Thoracic aorta (tissue), 2 donors: ENCODE measurements around the gene STK16. TPM values are rescaled to one million over a fixed set of nuclear protein-coding genes. Genes with fewer than 3 reads are reported as not detected.

Experiments used
- ATAC-seq: fragments of 150-250 bp; one replicate; pipeline ENCODE4 v1.8.0; 2017; ENCODE audit warnings: low read depth; ENCODE audit not compliant: insufficient number of reproducible peaks, low FRiP score
- DNase-seq: peaks from one replicate; pipeline ENCODE4 v3.0.0-alpha.2; 2020; ENCODE audit warnings: low spot score
- H3K27ac ChIP-seq, 2 donors: fragments of 200-600 bp; sonication (generic); 1 replicate in 1 of 2; 2 replicates in 1 of 2; pipeline ENCODE4 v1.5.1; 2016; ENCODE audit warnings: mild to moderate bottlenecking in 2 of 2, moderate library complexity in 2 of 2
- H3K27me3 ChIP-seq: fragments of 200-600 bp; sonication (generic); replicated peaks from 2 replicates; pipeline ENCODE4 v1.6.0; 2016; ENCODE audit warnings: mild to moderate bottlenecking; ENCODE audit not compliant: insufficient read depth
- H3K36me3 ChIP-seq: fragments of 200-600 bp; sonication (generic); one replicate; pipeline ENCODE4 v1.5.1; 2016
- H3K4me1 ChIP-seq, 2 donors: fragments of 200-600 bp; sonication (generic); 1 replicate in 1 of 2; 2 replicates in 1 of 2; pipeline versions ENCODE4 v1.5.1 to v1.6.0; 2016; ENCODE audit warnings: low read depth in 2 of 2, mild to moderate bottlenecking in 1 of 2; ENCODE audit not compliant: control insufficient read depth in 1 of 2
- H3K4me3 ChIP-seq: fragments of 200-600 bp; sonication (generic); 2 replicates; pipeline ENCODE4 v1.5.1; 2016; ENCODE audit warnings: mild to moderate bottlenecking
- H3K9me3 ChIP-seq: fragments of 200-600 bp; sonication (generic); 2 replicates; pipeline ENCODE4 v1.5.1; 2016
- total RNA-seq, 2 donors: library from RNA; depleted of rRNA; stranded (reverse); fragments of >200 nt; gene quantifications; one replicate each; pipeline versions ENCODE4 v1.1.0 to v1.2.3, GENCODE V29; 2016
- TF ChIP-seq, protein P1 (sequence below): fragments of 200-600 bp; sonication (generic); IDR thresholded peaks from one replicate; pipeline ENCODE4 v1.5.1; 2019; ENCODE audit warnings: antibody characterized with exemption

STK16 gene
- total RNA-seq, 2 donors from 2014 or later: 10.7 to 11.7 TPM

DNA sequence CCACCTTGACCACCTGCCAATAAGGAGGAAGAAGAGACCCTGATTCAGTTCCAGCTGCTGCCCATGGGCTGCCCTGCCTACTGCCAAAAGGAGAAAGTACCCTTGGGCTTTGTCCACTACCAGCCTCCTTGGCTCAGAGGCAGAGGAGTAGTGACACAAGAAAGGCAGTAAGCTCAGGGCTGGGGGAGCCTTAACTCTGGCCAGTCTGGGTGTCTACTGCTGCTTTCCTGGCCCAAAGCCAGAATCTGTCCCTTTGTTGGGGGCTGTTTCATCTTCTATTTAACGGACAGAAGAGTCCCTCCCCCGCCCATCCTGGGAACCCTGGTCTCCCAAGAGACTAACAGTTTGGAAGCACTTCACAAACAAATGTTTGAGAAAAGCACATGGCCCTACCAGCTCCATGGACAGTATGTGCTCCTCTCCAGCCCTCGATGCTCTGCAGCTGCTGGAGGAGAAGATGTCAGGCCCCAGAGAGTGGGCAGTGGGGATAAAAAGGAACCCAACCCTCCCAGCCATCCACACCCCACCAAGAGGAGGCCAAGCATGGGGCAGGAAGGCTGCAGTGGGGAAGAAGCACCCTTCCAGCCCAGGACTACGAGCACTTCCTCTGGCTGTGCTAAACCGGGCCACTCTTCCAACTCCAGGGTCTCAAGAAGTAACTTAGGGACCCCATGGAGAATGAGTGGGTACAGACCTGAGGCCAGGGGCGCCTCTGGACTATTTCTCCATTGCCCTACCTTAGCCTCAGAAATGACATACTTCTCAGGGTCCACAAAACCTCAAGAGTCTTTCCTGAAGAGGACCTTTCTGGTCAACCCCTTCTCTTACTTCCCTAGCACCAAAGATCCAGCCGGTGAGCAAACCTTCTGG is 17.0 kb upstream of the STK16 start:
- Histone ChIP-seq H3K27me3 (no peaks in the 10 kb centered on the region), H3K36me3 (peaks cover 38% of the 10 kb centered on the region), H3K4me1 (peaks cover 13 to 32% of the 10 kb centered on the region in 2 donors), H3K4me3 (peak overlapping the region; percentile 91), H3K9me3 (no peaks in the 10 kb centered on the region), H3K27ac (peak overlapping the region; percentile 93 to 96)
- TF ChIP-seq, protein P1, sequence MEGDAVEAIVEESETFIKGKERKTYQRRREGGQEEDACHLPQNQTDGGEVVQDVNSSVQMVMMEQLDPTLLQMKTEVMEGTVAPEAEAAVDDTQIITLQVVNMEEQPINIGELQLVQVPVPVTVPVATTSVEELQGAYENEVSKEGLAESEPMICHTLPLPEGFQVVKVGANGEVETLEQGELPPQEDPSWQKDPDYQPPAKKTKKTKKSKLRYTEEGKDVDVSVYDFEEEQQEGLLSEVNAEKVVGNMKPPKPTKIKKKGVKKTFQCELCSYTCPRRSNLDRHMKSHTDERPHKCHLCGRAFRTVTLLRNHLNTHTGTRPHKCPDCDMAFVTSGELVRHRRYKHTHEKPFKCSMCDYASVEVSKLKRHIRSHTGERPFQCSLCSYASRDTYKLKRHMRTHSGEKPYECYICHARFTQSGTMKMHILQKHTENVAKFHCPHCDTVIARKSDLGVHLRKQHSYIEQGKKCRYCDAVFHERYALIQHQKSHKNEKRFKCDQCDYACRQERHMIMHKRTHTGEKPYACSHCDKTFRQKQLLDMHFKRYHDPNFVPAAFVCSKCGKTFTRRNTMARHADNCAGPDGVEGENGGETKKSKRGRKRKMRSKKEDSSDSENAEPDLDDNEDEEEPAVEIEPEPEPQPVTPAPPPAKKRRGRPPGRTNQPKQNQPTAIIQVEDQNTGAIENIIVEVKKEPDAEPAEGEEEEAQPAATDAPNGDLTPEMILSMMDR: no peak
- ATAC-seq (no peak), DNase-seq (no peak)

DNA sequence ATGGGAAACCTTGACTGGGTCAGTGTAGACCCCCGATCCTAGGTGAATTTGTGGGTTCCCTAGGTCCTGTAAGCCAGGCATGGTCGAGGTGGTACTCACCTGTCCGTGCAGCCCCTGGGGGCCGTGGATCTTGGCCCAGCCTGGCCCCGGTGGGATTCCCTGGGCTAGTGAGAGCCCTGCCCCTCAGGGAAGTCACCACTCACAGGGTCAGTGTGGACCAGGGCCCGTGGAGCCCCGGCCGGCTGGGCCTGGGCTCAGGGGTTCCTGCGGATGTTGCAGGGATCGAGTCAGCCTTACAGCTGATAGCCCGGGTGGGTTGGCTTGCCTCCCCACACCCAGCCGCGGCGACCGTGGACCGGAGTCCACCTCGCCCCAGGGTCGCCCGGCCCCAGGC is 16.4 kb upstream of the STK16 start:
- peak overlapping the region; percentile 93 to 96 for H3K27ac ChIP-seq
- ATAC-seq (peak; percentile 4), DNase-seq (no peak)
- peak overlapping the region; percentile 91 for H3K4me3 ChIP-seq
- no peaks in the 10 kb centered on the region for H3K9me3 ChIP-seq
- no peaks in the 10 kb centered on the region for H3K27me3 ChIP-seq
- H3K4me1 ChIP-seq: peaks cover 13 to 32% of the 10 kb centered on the region in 2 donors
- H3K36me3 ChIP-seq: peaks cover 38% of the 10 kb centered on the region
- TF ChIP-seq, protein P1: no peak

DNA sequence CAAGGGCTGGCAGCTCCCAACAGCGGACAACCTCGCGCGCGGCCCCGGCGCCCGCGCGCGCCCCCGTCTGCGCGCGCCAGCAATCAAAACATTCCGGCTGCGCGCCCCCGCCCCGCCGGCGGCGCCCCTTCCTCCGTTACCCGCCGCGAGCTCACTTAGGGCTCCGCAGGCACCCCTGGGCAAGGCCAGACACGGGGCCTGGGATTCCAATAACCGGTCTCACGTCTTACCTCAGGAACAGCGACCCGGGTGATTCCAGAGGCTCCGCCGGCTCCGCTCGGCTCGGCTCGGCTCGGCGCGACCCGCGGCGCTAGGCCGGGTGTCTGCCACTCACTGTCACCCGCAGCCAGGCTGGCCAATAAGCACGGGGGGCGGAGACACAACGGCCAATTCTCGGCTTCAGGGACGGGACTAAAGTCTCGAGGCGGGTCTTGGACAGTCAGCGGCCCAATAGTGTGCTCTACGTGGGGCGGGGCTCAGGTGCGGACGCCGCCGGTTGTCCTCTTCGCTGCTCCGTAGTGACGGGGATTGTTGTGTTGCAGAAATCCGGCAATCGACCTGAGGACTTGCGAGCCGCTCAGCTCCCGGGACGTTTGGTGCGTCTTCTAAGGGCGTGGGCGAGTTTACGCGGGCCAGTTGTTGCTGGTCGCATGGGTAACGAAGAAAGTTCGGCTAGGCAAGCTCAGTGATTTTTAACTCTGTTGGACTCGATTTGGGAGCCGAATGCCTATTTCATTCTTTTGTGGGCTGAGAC is 15.8 kb upstream of the STK16 start, which contains the start of the genes ANKZF1 and ATG9A:
ANKZF1 (plus strand) TSS at position 502 of the 754 bp plus-strand sequence. CDS start 452 bp downstream, outside the sequence.
ATG9A (minus strand) TSS at position 332 of the 754 bp plus-strand sequence. CDS start 1,612 bp downstream, outside the sequence.
- Histone ChIP-seq H3K4me1 (peaks cover 13 to 32% of the 10 kb centered on the region in 2 donors), H3K36me3 (peaks cover 38% of the 10 kb centered on the region), H3K9me3 (no peaks in the 10 kb centered on the region), H3K4me3 (peak within 1 kb of the TSS; percentile 91), H3K27me3 (no peaks in the 10 kb centered on the region), H3K27ac (peak within 1 kb of the TSS; percentile 93 to 96)
- TF ChIP-seq, protein P1: no peak
- ATAC-seq: peak; percentile 94
- peak; percentile 95 for DNase-seq

DNA sequence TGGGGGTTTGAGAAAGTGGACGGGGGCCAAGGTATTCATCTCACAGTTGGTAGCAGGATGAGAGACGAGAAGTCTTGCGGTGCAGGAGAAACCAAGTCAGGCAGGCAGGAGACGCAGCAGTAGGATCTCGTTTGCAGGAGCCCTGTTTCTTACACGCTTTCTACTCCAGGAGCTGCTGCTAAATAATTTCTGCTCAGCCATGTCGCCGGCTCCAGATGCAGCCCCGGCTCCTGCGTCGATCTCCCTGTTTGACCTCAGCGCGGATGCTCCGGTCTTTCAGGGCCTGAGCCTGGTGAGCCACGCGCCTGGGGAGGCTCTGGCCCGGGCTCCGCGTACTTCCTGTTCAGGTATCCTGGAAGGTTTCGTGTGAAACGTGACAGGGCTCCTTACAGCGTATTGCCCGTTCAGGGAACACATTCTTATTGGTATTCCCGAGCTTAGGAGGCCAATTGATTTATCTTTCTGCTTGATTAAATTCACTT is 15.2 kb upstream of the STK16 start:
- H3K9me3 ChIP-seq: no peaks in the 10 kb centered on the region
- TF ChIP-seq, protein P1: no peak
- H3K27me3 ChIP-seq: no peaks in the 10 kb centered on the region
- H3K36me3 ChIP-seq: peaks cover 38% of the 10 kb centered on the region
- no peak for ATAC-seq
- peak overlapping the region; percentile 91 for H3K4me3 ChIP-seq
- peak overlapping the region; percentile 93 to 96 for H3K27ac ChIP-seq
- no peak for DNase-seq
- peaks cover 13 to 32% of the 10 kb centered on the region in 2 donors for H3K4me1 ChIP-seq

DNA sequence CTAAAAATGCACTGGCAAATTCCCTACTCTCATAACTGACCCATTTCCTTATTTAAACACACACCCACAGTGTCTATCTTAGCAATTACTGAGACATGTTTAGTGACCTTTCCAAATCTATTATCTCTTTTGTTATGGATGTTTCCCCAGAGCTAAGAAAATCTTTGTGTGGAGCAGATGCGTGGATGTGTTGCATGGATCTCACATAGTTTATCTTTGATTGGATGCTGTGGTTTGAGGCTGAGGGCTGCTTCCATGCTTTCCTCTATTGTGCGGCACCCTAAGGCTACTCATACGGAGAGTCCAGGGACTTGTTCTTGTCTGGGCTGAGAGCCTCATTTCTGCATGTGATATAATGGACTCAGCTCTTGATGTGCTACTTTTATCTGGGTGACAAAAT is 10.9 kb upstream of the STK16 start:
- no peak overlapping the region for H3K4me3 ChIP-seq
- no peak overlapping the region for H3K27ac ChIP-seq
- ATAC-seq (no peak), DNase-seq (no peak)
- TF ChIP-seq, protein P1: no peak
- peaks cover 5 to 17% of the 10 kb centered on the region in 2 donors for H3K4me1 ChIP-seq
- no peaks in the 10 kb centered on the region for H3K9me3 ChIP-seq
- H3K27me3 ChIP-seq: no peaks in the 10 kb centered on the region
- peaks cover 45% of the 10 kb centered on the region for H3K36me3 ChIP-seq
